Adrenal gland (tissue), 12 donors: ENCODE data around the gene NCK1. TPM values are rescaled to one million over a fixed set of nuclear protein-coding genes. Genes with fewer than 3 reads are reported as not detected.

Experiments used
- DNase-seq, 7 donors: peaks; one replicate each; pipeline ENCODE4 v3.0.0-alpha.2; 2019 to 2020
- H3K27ac ChIP-seq, 5 donors: fragments of 200-600 bp; sonication (generic) in 4 of 5; 1 replicate in 3 of 5; 2 replicates in 2 of 5; pipeline versions ENCODE4 v1.5.1 to v1.8.0; 2016 to 2020; ENCODE audit warnings: mild to moderate bottlenecking in 1 of 5
- H3K27me3 ChIP-seq: fragments of 200-600 bp; 2 replicates; pipeline ENCODE4 v1.8.0; 2021
- H3K36me3 ChIP-seq, 2 donors: fragments of 200-600 bp; replicated peaks in 1 of 2; 1 replicate in 1 of 2; 2 replicates in 1 of 2; pipeline versions ENCODE4 v1.5.1 to v1.8.0; 2018 to 2022
- H3K4me1 ChIP-seq, 2 donors: fragments of 200-600 bp; replicated peaks in 1 of 2; 1 replicate in 1 of 2; 2 replicates in 1 of 2; pipeline versions ENCODE4 v1.5.1 to v1.8.0; 2018 to 2021
- H3K4me3 ChIP-seq, 4 donors: fragments of 200-600 bp; sonication (generic) in 3 of 4; one replicate each; pipeline ENCODE4 v1.5.1; 2016 to 2018
- H3K9me3 ChIP-seq, 3 donors: fragments of 200-600 bp; sonication (generic) in 1 of 3; replicated peaks in 1 of 3; 1 replicate in 2 of 3; 2 replicates in 1 of 3; pipeline versions ENCODE4 v1.5.1 to v1.8.0; 2016 to 2021
- POLR2A ChIP-seq, 2 donors: fragments of 450-650 bp; IDR thresholded peaks; one replicate each; pipeline ENCODE4 v1.6.1; 2017; ENCODE audit warnings: antibody characterized with exemption in 2 of 2, mild to moderate bottlenecking in 2 of 2, moderate library complexity in 1 of 2
- WGBS, 4 donors: extraction: QIAGEN DNeasy Blood & Tissue Kit in 2 of 4; methylation state at CpG; one replicate each; pipeline versions ENCODE4 v1.1.5 to v1.1.7; 2013 to 2017; 5-methylcytosine and 5-hydroxymethylcytosine counted together
- intact Hi-C, 2 donors: fragments of 100-400 bp; cut with DNase I; formaldehyde crosslinking; loops; one replicate each; pipeline versions ENCODE4 v1.14.1 to v1.15.0; 2022 to 2023
- polyA plus RNA-seq, 3 donors: library from polyadenylated mRNA; stranded (reverse); fragments of 200-250 nt in 2 of 3; fragments of 350-450 nt in 1 of 3; fragmentation: Illumina TruSeq in 1 of 3; extraction: RNeasy Lipid Tissue Mini Kit (QIAGEN cat#74804) in 1 of 3; gene quantifications; one replicate each; pipeline ENCODE4 v1.2.3, GENCODE V29; 2013 to 2014
- total RNA-seq, 9 donors: library from RNA; depleted of rRNA in 4 of 9; stranded (reverse); fragments of >200 nt in 4 of 9; fragments of 120-200 nt in 1 of 9; fragmentation: NEBNext Ultra II Directional in 1 of 9; extraction: Animal tissue kit (Norgen Biotek cat#: 25700) in 1 of 9; gene quantifications; one replicate each; pipeline versions ENCODE4 v1.1.0 to v1.2.4, GENCODE V29; 2013 to 2023
- TF ChIP-seq, protein P1 (sequence below), 6 experiments: fragments of 450-650 bp in 4 of 6; fragments of 200-600 bp in 2 of 6; sonication (generic) in 1 of 6; IDR thresholded peaks; 1 replicate in 5 of 6; 2 replicates in 1 of 6; pipeline versions ENCODE4 v1.5.1 to v1.8.0; 2016 to 2021; ENCODE audit warnings: antibody characterized with exemption in 6 of 6, mild to moderate bottlenecking in 2 of 6, moderate library complexity in 1 of 6
- donor health status: healthy with polysubstance abuse.
- donor health status: Bipolar disorder and iron deficiency.
- donor health status: DM: yes; HTN: yes; CAD: no.
- donor health status: DM: no; HTN: no; CAD: no.
- donor health status: DM: no; HTN: no; CAD: no.
- donor health status: DM: yes; HTN: yes; CAD: no.

Gene NCK1
- total and polyA plus RNA-seq, 12 donors = 6.0 to 59.2 (median 36.3) TPM

DNA sequence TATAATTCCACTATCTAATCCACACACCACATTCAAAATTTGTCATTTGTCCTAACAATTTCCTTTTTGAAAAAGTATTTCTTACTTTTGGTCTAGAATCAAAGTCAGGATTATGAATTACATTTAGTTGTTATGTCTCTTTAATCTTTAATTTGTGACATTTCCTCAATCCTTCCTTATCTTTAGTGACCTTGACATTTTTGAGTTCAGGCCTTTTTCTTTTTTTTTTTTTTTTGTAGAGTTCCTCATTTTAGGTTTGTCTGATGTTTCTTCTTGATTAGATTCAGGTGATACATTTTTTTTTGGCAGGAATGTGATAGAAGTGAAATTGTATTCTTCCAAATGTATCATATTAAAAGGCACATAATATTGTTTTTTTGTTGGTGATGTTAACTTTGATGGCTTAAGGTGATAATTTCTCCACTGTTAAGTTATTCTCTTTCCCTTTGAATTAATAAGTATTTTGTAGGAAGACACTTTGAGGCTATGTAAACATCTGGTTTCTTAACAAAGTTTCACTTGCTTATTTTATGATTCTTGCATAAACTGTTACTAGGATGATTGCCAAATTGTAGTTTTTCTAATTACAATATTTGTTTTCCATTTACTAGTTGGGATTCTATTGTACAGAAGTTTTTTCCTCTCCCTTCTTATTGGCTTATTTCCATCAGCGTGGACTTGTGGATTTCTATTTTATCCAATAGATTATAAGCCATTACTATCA, 26.8 kb upstream of the NCK1 start:
- 48 to 53% (median 49%) methylated on average over 1 of the region's 1 CpG for WGBS, 4 donors
- intact Hi-C loops = no loop called here
- peak overlapping the region in 2 of 5 donors; percentile 13 to 14 for H3K27ac ChIP-seq

DNA sequence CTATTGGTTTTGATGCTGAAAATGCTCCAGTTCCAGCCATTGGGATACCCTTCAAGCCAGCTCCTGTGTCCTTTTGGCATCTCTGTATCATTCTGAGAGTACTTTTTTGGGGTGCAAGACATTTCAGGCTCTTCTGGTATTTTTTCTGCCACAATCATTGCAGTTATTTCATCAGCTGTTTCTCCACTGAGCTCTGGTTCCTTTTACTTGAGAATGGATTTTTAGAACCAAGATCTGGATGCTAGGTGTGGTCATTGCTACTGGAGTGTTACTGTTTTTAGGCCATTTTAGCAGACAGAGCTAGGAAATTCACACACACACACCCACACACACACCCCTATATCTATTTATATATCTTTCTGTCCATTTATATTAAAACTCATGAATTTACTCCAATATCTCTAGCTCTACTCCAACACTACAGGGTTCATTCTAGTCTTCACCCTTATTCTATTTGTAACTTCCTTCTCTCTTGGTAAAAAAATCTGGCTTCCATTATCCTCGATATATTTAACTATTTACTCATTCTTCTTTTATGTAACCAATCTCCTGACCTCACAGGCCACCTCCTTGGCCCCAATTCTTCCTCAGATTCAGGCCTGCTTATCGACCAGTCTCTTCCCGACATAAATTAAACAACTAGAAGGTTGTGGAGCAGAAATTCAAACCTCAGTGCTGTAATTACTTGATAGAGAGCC, 26.0 kb upstream of the NCK1 start:
- H3K4me1 ChIP-seq = peaks cover 35 to 51% of the 10 kb centered on the region in 2 donors
- no peak for TF ChIP-seq POLR2A (IDR thresholded peaks at IDR 0.05)
- TF ChIP-seq, protein P1, sequence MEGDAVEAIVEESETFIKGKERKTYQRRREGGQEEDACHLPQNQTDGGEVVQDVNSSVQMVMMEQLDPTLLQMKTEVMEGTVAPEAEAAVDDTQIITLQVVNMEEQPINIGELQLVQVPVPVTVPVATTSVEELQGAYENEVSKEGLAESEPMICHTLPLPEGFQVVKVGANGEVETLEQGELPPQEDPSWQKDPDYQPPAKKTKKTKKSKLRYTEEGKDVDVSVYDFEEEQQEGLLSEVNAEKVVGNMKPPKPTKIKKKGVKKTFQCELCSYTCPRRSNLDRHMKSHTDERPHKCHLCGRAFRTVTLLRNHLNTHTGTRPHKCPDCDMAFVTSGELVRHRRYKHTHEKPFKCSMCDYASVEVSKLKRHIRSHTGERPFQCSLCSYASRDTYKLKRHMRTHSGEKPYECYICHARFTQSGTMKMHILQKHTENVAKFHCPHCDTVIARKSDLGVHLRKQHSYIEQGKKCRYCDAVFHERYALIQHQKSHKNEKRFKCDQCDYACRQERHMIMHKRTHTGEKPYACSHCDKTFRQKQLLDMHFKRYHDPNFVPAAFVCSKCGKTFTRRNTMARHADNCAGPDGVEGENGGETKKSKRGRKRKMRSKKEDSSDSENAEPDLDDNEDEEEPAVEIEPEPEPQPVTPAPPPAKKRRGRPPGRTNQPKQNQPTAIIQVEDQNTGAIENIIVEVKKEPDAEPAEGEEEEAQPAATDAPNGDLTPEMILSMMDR (IDR thresholded peaks at IDR 0.05) = no peak

More for the DNA sequence above, 26.8 kb upstream of the NCK1 start:
- Histone ChIP-seq H3K36me3 (no peaks in the 10 kb centered on the region), H3K27me3 (no peaks in the 10 kb centered on the region), H3K4me1 (peaks cover 32 to 51% of the 10 kb centered on the region in 2 donors), H3K9me3 (no peaks in the 10 kb centered on the region), H3K4me3 (no peak overlapping the region)
- no peak for DNase-seq
- TF ChIP-seq, protein P1 (IDR thresholded peaks at IDR 0.05) = no peak
- no peak for TF ChIP-seq POLR2A (IDR thresholded peaks at IDR 0.05)

DNA sequence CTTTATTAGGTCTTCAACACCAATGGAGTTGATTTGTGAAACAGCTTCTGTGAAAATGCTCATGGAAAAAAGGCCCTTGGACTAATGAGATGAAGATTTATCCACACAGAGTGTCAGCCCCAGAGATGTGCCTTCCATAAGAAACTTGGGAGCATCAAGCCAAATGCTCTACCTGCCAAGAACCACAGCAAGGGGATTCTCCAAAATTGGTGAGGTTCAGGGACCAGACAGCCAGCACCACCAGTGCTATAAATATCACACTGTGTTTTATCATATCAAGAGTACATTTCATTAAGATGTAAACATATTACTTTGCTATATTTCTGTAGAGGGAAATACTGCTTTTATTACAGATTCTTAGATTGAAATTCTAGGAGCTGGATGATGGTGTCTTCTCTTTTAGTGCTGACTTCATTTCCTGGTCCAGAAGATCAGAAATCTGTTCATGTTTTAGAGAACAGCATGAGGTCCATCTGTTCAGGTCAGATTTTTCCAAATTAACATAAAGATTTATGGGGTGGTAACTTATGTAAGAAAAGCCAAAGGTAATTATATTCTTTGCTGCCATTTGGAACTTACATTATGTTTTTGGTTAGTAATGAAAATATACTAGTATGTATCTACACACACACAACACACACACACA, 25.4 kb upstream of the NCK1 start:
- peak overlapping the region in 2 of 5 donors; percentile 2 to 13 for H3K27ac ChIP-seq
- H3K4me3 ChIP-seq = no peak overlapping the region
- intact Hi-C loops = no loop called here
- H3K36me3 ChIP-seq = no peaks in the 10 kb centered on the region
- TF ChIP-seq POLR2A (IDR thresholded peaks at IDR 0.05) = no peak
- TF ChIP-seq, protein P1 (IDR thresholded peaks at IDR 0.05) = no peak
- no peaks in the 10 kb centered on the region for H3K9me3 ChIP-seq
- H3K27me3 ChIP-seq = no peaks in the 10 kb centered on the region
- H3K4me1 ChIP-seq = peaks cover 35 to 51% of the 10 kb centered on the region in 2 donors
- DNase-seq = no peak

More for the DNA sequence above, 26.0 kb upstream of the NCK1 start:
- Histone ChIP-seq H3K27me3 (no peaks in the 10 kb centered on the region), H3K36me3 (no peaks in the 10 kb centered on the region), H3K27ac (peak overlapping the region in 2 of 5 donors; percentile 2 to 13), H3K4me3 (no peak overlapping the region), H3K9me3 (no peaks in the 10 kb centered on the region)
- no peak for DNase-seq
- WGBS, 4 donors = 21 to 43% (median 25%) methylated on average over 2 to 3 of the region's 3 CpGs
- intact Hi-C loops = no loop called here
